SH-SY5Y (cell line): ENCODE results near the gene FBF1.

Source experiments
- GATA2 ChIP-seq: IDR thresholded peaks from 2 replicates; pipeline ENCODE4 v1.6.1; 2011; ENCODE audit warnings: mild to moderate bottlenecking, low read depth, low read length
- GATA3 ChIP-seq: IDR thresholded peaks from 2 replicates; pipeline ENCODE4 v1.6.1; 2011; ENCODE audit warnings: low read depth, mild to moderate bottlenecking, low read length, moderate library complexity

- TF ChIP-seq GATA3 (no peak), GATA2 (no peak)
These were observed 17.6 kb downstream of the FBF1 start for GRCh38 chr17:75922963-75923874.
